MCF 10A (cell line): ENCODE results near the gene COL7A1. TPM values are rescaled to one million over a fixed set of nuclear protein-coding genes. Genes with fewer than 3 reads are reported as not detected.
A peak's percentile ranks its signal among the peaks of the same experiment; 100 is the strongest.

Source experiments
- BruUV-seq: library from RNA; stranded (reverse); fragments of 400-500 nt; replicated peaks from 2 replicates; lab custom pipeline; 2021; lab: Mats Ljungman, UMichigan
- CTCF ChIA-PET: fragments of 300-600 bp; sonication (Branson Sonifier 250); formaldehyde crosslinking; extraction: SDS; loops from one replicate; lab custom pipeline; 2021; ENCODE audit warnings: antibody characterized with exemption, inconsistent platforms; lab: Yijun Ruan, JAX
- POLR2A ChIA-PET: fragments of 300-600, 350-650 bp; sonication (Branson Sonifier 250); formaldehyde crosslinking; extraction: SDS; loops from one replicate; lab custom pipeline; 2020; ENCODE audit warnings: antibody characterized with exemption, inconsistent platforms; lab: Yijun Ruan, JAX
- DNase-seq: peaks from one replicate; pipeline ENCODE4 v3.0.0-alpha.2; 2018; ENCODE audit not compliant: unreplicated experiment
- H3K27ac Mint-ChIP-seq: one replicate; pipeline ENCODE4 v1.8.0; 2022; ENCODE audit warnings: mild to moderate bottlenecking, low read depth, mixed read lengths; ENCODE audit not compliant: unreplicated experiment
- H3K27me3 Mint-ChIP-seq: one replicate; pipeline ENCODE4 v1.8.0; 2022; ENCODE audit warnings: mixed read lengths; ENCODE audit not compliant: insufficient read depth, unreplicated experiment
- H3K36me3 Mint-ChIP-seq: one replicate; pipeline ENCODE4 v1.8.0; 2022; ENCODE audit warnings: mild to moderate bottlenecking, moderate library complexity, mixed read lengths; ENCODE audit not compliant: insufficient read depth, unreplicated experiment
- H3K4me1 Mint-ChIP-seq: one replicate; pipeline ENCODE4 v1.8.0; 2022; ENCODE audit warnings: mixed read lengths; ENCODE audit not compliant: insufficient read depth, unreplicated experiment
- H3K4me3 Mint-ChIP-seq: one replicate; pipeline ENCODE4 v1.8.0; 2022; ENCODE audit warnings: mild to moderate bottlenecking, moderate library complexity, mixed read lengths; ENCODE audit not compliant: unreplicated experiment
- H3K9me3 Mint-ChIP-seq: one replicate; pipeline ENCODE4 v1.8.0; 2022; ENCODE audit warnings: mixed read lengths; ENCODE audit not compliant: unreplicated experiment
- intact Hi-C: fragments of 100-400 bp; cut with micrococcal nuclease; formaldehyde crosslinking; loops from 2 replicates; pipeline ENCODE4 v1.14.1; 2022
- total RNA-seq: library from RNA; stranded (reverse); gene quantifications from 2 replicates; pipeline ENCODE4 v1.2.3, GENCODE V29; 2022
- TF ChIP-seq, protein P1 (sequence below): fragments of 200-600 bp; IDR thresholded peaks from one replicate; pipeline ENCODE4 v1.8.0; 2022; ENCODE audit warnings: antibody characterized with exemption, mild to moderate bottlenecking; ENCODE audit not compliant: unreplicated experiment

COL7A1 gene
- total RNA-seq, 1 experiment from 2014 or later, result 60.5 TPM

DNA sequence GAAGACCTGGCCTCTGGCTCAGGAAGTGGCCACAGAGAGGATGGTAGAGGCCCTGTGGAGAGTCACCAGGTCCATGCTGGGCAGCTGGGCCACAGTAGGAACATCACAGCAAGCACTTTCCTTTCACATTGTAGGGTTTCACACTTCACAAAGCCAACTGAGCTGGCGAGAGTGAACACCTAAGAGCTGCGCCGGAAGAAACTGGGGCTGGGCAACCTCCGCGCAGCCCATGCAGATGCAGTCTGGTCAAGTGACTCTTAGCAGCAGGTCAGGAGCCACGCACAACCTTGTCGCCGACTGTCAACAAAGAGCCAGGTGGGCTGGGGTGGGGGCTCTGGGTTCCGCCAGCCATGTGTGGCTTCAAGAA lies 75.9 kb downstream of the COL7A1 start:
- Mint-ChIP-seq H3K4me1 (no peaks in the 10 kb centered on the region), H3K4me3 (no peak overlapping the region), H3K27ac (no peak overlapping the region), H3K27me3 (no peaks in the 10 kb centered on the region), H3K9me3 (no peaks in the 10 kb centered on the region), H3K36me3 (peaks cover 6% of the 10 kb centered on the region)
- no TSS peak for BruUV-seq
- no peak for DNase-seq
- TF ChIP-seq, protein P1, sequence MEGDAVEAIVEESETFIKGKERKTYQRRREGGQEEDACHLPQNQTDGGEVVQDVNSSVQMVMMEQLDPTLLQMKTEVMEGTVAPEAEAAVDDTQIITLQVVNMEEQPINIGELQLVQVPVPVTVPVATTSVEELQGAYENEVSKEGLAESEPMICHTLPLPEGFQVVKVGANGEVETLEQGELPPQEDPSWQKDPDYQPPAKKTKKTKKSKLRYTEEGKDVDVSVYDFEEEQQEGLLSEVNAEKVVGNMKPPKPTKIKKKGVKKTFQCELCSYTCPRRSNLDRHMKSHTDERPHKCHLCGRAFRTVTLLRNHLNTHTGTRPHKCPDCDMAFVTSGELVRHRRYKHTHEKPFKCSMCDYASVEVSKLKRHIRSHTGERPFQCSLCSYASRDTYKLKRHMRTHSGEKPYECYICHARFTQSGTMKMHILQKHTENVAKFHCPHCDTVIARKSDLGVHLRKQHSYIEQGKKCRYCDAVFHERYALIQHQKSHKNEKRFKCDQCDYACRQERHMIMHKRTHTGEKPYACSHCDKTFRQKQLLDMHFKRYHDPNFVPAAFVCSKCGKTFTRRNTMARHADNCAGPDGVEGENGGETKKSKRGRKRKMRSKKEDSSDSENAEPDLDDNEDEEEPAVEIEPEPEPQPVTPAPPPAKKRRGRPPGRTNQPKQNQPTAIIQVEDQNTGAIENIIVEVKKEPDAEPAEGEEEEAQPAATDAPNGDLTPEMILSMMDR, result no peak
- ChIA-PET CTCF (no interaction called here), POLR2A (interaction anchor here (1.1 kb wide), 1 partner anchor 16 kb away, joined by 4 read pairs; no protein-coding TSS in a partner anchor)
- intact Hi-C loops, result no loop called here

DNA sequence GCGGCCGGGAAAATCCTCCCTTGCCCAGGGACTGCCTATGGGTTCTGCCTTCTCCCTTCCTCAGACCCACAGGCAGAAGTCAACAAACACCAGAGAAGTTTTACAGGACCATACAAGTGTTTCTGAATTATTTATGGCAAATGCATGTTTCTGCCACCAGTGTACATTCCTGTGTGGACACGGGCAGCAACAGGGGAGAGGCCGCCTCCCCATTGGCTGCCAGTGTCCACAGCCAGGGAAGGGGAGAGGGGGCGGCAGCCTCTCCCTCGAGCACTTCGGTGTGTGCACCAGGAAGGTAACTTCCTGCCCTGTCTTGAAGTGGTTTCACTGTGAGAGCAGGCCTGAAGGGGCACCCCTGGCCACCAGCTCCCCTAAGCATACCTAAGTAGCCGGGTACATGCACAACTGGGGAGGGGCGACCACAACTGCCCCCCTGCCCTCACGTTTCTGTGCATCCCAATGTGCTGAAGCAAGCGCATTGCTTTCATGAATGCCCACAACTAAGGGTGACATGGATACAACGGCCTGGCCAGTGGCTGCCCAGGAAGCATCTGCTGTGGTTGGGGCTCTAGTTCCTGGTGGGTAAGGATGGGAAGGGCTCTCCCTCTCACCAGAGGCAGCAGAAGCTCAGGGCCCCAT lies 76.4 kb downstream of the COL7A1 start:
- no TSS peak for BruUV-seq
- Mint-ChIP-seq H3K4me1 (no peaks in the 10 kb centered on the region), H3K27ac (no peak overlapping the region), H3K36me3 (peaks cover 6% of the 10 kb centered on the region), H3K9me3 (no peaks in the 10 kb centered on the region), H3K27me3 (no peaks in the 10 kb centered on the region), H3K4me3 (no peak overlapping the region)
- no peak for DNase-seq
- ChIA-PET POLR2A (interaction anchor here (1.1 kb wide), 1 partner anchor 15 kb away, joined by 4 read pairs; no protein-coding TSS in a partner anchor), CTCF (no interaction called here)
- TF ChIP-seq, protein P1, result no peak
- intact Hi-C loops, result no loop called here

- Mint-ChIP-seq H3K27me3 (no peaks in the 10 kb centered on the region), H3K4me1 (no peaks in the 10 kb centered on the region), H3K4me3 (no peak overlapping the region), H3K27ac (no peak overlapping the region), H3K36me3 (peaks cover 6% of the 10 kb centered on the region), H3K9me3 (no peaks in the 10 kb centered on the region)
- BruUV-seq, result no TSS peak
- POLR2A ChIA-PET, result no interaction called here
- no peak for DNase-seq
- intact Hi-C loops, result no loop called here
- CTCF ChIA-PET, result no interaction called here
- TF ChIP-seq, protein P1, result no peak
Measured at GRCh38 chr3:48518069-48518468, 77.1 kb downstream of the COL7A1 start.

DNA sequence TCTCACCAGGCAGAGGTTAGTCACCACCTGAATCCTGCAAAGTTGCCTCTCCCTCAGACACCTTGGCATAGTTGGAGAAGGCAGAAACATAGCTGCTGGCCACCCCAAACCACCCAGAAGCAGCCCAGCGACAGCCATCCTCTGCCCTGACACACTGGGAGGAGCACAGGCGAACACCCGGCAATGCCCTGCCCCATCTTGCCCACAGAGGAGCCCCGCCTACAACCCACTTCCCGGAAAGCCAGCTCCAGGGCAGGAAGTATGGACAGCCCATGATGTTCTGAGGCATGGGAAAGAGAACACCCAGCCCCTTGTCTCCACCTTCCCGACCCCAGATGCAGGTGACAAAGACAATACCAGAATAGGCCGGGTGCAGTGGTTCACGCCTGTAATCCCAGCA lies 78.6 kb downstream of the COL7A1 start:
- Mint-ChIP-seq H3K4me3 (no peak overlapping the region), H3K4me1 (no peaks in the 10 kb centered on the region), H3K36me3 (no peaks in the 10 kb centered on the region), H3K27ac (no peak overlapping the region), H3K27me3 (no peaks in the 10 kb centered on the region), H3K9me3 (no peaks in the 10 kb centered on the region)
- no TSS peak for BruUV-seq
- intact Hi-C loops, result no loop called here
- ChIA-PET CTCF (interaction anchor here (0.7 to 0.9 kb wide), 2 partner anchors 81 to 307 kb away, joined by 3 to 5 read pairs; no protein-coding TSS in a partner anchor), POLR2A (interaction anchor here (1.0 kb wide), 1 partner anchor 22 kb away, joined by 3 read pairs; no protein-coding TSS in a partner anchor)
- TF ChIP-seq, protein P1, result no peak
- DNase-seq, result peak; percentile 16
